SK-N-MC (cell line): ENCODE data around the gene ARID1B.

ENCODE experiments used
- EZH2 ChIP-seq: fragments of 200-600 bp; sonication (generic); IDR thresholded peaks from one replicate; pipeline ENCODE4 v1.6.1; 2017; ENCODE audit warnings: antibody characterized with exemption
- POLR2AphosphoS5 ChIP-seq: IDR thresholded peaks from 2 replicates; pipeline ENCODE4 v1.6.1; 2012; ENCODE audit warnings: mild to moderate bottlenecking, low read depth, low read length, borderline replicate concordance

DNA sequence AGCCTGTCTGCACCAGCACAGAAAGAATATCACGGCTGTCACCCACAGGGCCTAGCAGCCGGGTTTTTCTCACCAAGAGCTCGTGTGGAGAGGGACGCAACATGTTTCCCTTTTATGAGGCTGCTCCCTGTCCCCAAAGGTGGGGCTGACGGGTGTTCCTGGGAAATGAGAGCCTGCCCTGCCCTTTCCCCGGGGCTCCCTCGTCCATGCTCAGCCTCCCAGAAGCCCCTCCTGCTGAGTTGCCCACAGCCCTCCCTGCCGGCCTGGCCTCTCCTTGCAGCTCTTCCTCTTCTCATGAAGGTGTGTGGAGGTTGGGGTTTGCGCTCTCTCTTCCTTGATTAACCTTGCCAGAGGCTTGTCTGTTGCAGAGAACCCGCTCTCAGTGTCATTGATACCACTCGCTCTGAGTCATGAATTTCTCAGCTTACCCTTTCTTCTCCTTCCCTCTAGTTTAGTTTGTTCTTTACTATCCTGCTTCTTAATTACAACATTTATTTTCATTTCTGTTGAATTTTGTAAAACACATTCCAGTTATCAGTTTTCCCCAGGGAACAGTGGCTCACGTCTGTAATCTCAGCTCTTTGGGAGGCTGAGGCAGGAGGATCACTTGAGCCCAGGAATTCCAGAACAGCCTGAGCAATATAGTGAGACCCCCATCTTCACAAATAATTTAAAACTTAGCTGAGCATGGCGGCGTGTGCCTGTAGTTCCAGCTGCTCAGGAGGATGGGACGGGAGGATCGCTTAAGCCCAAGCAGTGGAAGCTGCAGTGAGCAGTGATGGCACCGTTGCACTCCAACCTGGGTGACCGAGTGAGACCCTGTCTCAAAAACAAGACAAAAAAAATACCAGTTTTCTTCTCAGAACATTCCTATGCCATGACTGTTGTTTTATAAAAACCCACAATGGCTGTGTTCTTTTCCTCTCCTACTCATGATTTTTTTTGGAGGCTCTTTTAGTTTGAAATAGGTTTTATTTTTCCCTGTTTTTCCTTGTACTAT is 442.3 kb downstream of the ARID1B start:
- TF ChIP-seq EZH2 (no peak), POLR2AphosphoS5 (no peak)
